Measurements from ENCODE around the gene BMPER. TPM values are rescaled to one million over a fixed set of nuclear protein-coding genes. Genes with fewer than 3 reads are reported as not detected.

BMPER gene
- total and polyA plus RNA-seq, 2 of the 8 experiments (the other 6 are each of a cell fraction or from before 2014, with no cell fraction given), result 0.33 to 0.69 TPM

- Histone ChIP-seq H2BK15ac (ENCODE audit: low read length) (no peak overlapping the region), H4K5ac (ENCODE audit: insufficient read length, low read depth, low read length) (no peak overlapping the region), H3K14ac (ENCODE audit: insufficient read length) (no peak overlapping the region), H2AFZ (ENCODE audit: low read length) (no peak overlapping the region), H3K27me3 (replicated peaks in 1 of 4; ENCODE audit: control insufficient read depth in 3 of 4, extremely low read depth in 1 of 4, insufficient read depth in 3 of 4, low read length in 3 of 4) (no peaks in the 10 kb centered on the region), H3K79me2 (ENCODE audit: control insufficient read depth in 1 of 2, insufficient read depth in 2 of 2, low read length in 2 of 2) (no peaks in the 10 kb centered on the region), H3K79me1 (ENCODE audit: low read depth, low read length) (no peaks in the 10 kb centered on the region), H3K23ac (ENCODE audit: insufficient read length) (no peak overlapping the region), H3K4me3 (ENCODE audit: extremely low read depth in 1 of 4, insufficient read depth in 2 of 4, low read depth in 3 of 4, low read length in 4 of 4) (no peak overlapping the region), H4K91ac (replicated peaks; ENCODE audit: insufficient read length, low read length) (no peak overlapping the region), H2BK20ac (ENCODE audit: low read length) (0 out of 2 replicates have a peak overlapping the region, but pooled peaks have one; percentile 27), H2AK5ac (ENCODE audit: low read depth, low read length) (no peak overlapping the region), H3K9ac (replicated peaks in 1 of 4; ENCODE audit: extremely low read depth in 1 of 4, low read depth in 3 of 4, low read length in 3 of 4) (no peak overlapping the region), H2BK12ac (ENCODE audit: low read depth, low read length) (no peak overlapping the region), H3K9me3 (ENCODE audit: insufficient read depth in 2 of 2, low read depth in 1 of 2, low read length in 1 of 2) (0 out of 4 replicates have a peak, but pooled peaks cover 3 to 4% of the 10 kb centered on the region in 2 experiments), H3K4ac (replicated peaks; ENCODE audit: insufficient read length, low read depth, low read length) (no peak overlapping the region), H2BK120ac (replicated peaks; ENCODE audit: low read depth, low read length) (no peak overlapping the region), H4K20me1 (replicated peaks in 1 of 2; ENCODE audit: control insufficient read depth in 1 of 2, insufficient read depth in 2 of 2, low read length in 2 of 2) (no peaks in the 10 kb centered on the region), H2BK5ac (ENCODE audit: low read depth, low read length) (no peak overlapping the region), H3K4me1 (replicated peaks in 1 of 4; ENCODE audit: control insufficient read depth in 3 of 4, insufficient read depth in 4 of 4, low read length in 3 of 4) (peaks cover 0 to 6% (median 2%) of the 10 kb centered on the region in 4 experiments; a peak in 3 of 7 replicates), H3K23me2 (ENCODE audit: low read depth, low read length) (no peaks in the 10 kb centered on the region; the same call in 1 of the 2 replicates), H3K27ac (ENCODE audit: low read depth, low read length) (no peak overlapping the region), H4K8ac (ENCODE audit: extremely low read depth, insufficient read depth, low read length) (no peak overlapping the region), H3K36me3 (ENCODE audit: control insufficient read depth in 2 of 4, insufficient read depth in 4 of 4, low read length in 3 of 4) (no peaks in the 10 kb centered on the region), H3K56ac (replicated peaks; ENCODE audit: insufficient read length, low read depth, low read length) (no peak overlapping the region), H3K4me2 (ENCODE audit: insufficient read depth in 1 of 2, low read depth in 2 of 2, low read length in 2 of 2) (no peak overlapping the region), H3K18ac (ENCODE audit: extremely low read depth, low read length) (no peak overlapping the region)
- DNase-seq (ENCODE audit: low read depth in 1 of 2, low spot score in 2 of 2) (no peak), FAIRE-seq (no peak)
- POLR2A ChIA-PET (ENCODE audit: partially characterized antibody), result no interaction called here
- CTCF ChIA-PET (ENCODE audit: partially characterized antibody), result interaction anchor here (1.0 kb wide), 1 partner anchor 27 kb away, joined by 7 read pairs; no protein-coding TSS in a partner anchor
- TF ChIP-seq CEBPB (IDR thresholded peaks at IDR 0.05; ENCODE audit: low read depth, low read length) (no peak), GABPA (IDR thresholded peaks at IDR 0.05; ENCODE audit: borderline replicate concordance, insufficient read depth, low read length) (no peak), SP4 (IDR thresholded peaks at IDR 0.05; ENCODE audit: low read length) (no peak), FOSL1 (IDR thresholded peaks at IDR 0.05; ENCODE audit: insufficient read depth, low read depth, low read length) (no peak), CHD1 (IDR thresholded peaks at IDR 0.05; ENCODE audit: low read depth, low read length) (no peak), KDM5A (IDR thresholded peaks at IDR 0.05; ENCODE audit: low read length) (no peak), PHF8 (conservative IDR thresholded peaks at IDR 0.05; ENCODE audit: low read depth, low read length) (no peak), ASH2L (IDR thresholded peaks at IDR 0.05; ENCODE audit: low read length) (no peak), ATF3 (IDR thresholded peaks at IDR 0.05; ENCODE audit: insufficient read depth, low read depth, low read length) (no peak), JUN (IDR thresholded peaks at IDR 0.05; ENCODE audit: low read depth, low read length) (no peak)
- TF ChIP-seq, protein P1, sequence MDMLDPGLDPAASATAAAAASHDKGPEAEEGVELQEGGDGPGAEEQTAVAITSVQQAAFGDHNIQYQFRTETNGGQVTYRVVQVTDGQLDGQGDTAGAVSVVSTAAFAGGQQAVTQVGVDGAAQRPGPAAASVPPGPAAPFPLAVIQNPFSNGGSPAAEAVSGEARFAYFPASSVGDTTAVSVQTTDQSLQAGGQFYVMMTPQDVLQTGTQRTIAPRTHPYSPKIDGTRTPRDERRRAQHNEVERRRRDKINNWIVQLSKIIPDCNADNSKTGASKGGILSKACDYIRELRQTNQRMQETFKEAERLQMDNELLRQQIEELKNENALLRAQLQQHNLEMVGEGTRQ (IDR thresholded peaks at IDR 0.05; ENCODE audit: low read length), result no peak
- WGBS, 2 experiments (ENCODE audit: extremely low coverage in 1 of 2, insufficient coverage in 1 of 2, insufficient read length in 1 of 2, insufficient replicate concordance in 2 of 2, low coverage in 1 of 2, low lambda C conversion rate in 2 of 2, missing lambda C conversion rate in 1 of 2), result 75% methylated on average over 10 of the region's 10 CpGs; no CpG with 5 or more reads in 1 of the 2 experiments
Observed at GRCh38 chr7:33862946-33863814, 42.2 kb upstream of the BMPER start.

Measured in H1 (cell line).